ENCODE data around the gene AMFR.

DNA sequence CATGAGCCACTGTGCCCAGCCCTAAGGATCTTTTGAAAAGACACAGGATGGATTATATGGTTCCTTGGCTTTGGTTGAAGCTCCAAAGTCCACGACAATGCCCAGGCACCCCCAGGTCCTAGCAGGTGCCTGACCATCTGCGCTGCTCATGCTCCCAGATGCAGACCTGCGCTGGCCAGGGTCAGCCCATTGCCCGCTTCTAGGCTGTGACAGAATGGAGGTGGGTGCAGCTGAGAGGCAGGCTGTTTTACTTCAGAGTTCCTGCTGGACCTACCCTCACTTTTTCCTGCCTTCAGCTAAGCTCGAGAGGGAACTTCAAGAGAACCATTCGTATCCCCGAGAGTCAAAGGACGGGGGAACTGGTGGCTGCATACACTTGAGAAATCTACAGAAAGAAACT, 60.5 kb downstream of the AMFR start:
- TF ChIP-seq EZH2 (IDR thresholded peaks at IDR 0.05; ENCODE audit: low read depth) (no peak), CTCF (conservative IDR thresholded peaks at IDR 0.05) (no peak)
